UCSD-AML1 (cell line): Measurements from ENCODE around the gene GPR39.

ENCODE experiments used
- DNase-seq: peaks from one replicate; lab custom pipeline; 2025; ENCODE audit not compliant: unreplicated experiment; lab: John Stamatoyannopoulos, UW

Gene GPR39

DNA sequence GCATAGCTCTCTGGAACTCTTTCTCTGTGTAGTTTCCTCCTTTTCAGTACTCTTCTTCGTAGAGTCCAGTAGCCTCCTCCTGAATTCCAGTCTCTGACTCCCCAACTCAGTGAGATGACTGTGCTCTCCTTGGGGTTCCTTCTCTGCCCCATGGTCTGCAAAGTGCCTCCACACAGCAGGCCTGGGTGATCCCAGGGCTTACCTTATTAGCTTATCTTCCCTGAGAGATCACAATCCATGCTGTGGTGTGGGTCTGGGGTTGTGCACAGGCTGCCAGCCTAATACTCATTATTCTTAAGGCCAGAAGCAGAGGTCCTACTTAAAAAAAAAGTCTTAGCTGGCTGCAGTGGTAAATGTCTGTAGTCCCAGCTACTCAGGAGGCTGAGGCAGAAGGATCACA, 4.6 kb upstream of the GPR39 start:
- no peak for DNase-seq

DNA sequence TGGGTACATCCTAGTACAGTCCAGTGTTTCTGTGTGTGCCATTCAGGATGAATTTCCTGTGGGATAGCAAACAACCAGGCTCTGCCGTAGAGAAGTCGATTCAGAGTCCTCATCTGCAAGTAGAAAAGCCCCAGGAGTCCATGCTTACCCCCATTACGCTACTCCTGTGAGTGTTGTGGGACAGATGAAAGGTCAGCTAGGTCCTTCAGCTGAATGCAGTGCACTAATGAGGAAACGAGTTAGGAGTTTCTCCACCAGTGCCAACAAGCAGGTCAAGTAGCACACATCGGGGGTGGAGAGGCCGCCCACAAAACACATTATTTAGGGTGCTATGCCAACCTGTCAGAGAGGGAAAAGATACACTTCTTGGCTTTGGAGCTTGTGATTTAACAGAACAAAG, 2.5 kb upstream of the GPR39 start:
- DNase-seq, result no peak

DNA sequence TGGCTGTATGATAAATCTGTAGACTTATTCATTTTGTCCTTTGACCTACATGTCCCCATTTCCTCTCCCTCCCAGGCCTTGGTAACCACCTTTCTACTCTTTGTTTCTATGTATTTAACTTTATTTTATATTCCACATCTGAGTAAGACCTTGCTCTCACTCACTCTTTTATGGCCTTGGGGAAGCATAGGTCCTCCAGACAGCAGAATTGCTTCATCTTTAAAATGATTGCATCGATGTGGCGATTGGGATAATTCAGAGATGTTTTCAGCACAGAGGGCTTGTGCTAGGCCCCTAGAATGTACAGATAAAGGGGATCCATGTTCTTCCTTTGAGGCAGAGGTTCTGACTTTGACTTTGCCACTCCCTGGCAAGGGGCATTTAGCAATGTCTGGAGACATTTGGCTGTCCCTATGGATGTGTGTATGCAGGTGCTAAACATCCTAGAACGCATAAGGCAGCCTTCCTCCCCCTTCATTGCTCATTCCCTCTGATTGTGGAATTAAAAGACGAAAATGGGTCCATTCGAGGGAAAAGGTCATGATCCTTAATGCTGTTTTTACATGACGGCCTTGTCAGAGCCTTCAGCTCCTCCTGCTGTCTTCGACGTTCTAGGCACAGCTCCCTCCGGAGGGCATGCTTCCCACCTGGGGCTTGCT, 1.2 kb upstream of the GPR39 start:
- DNase-seq, result no peak

DNA sequence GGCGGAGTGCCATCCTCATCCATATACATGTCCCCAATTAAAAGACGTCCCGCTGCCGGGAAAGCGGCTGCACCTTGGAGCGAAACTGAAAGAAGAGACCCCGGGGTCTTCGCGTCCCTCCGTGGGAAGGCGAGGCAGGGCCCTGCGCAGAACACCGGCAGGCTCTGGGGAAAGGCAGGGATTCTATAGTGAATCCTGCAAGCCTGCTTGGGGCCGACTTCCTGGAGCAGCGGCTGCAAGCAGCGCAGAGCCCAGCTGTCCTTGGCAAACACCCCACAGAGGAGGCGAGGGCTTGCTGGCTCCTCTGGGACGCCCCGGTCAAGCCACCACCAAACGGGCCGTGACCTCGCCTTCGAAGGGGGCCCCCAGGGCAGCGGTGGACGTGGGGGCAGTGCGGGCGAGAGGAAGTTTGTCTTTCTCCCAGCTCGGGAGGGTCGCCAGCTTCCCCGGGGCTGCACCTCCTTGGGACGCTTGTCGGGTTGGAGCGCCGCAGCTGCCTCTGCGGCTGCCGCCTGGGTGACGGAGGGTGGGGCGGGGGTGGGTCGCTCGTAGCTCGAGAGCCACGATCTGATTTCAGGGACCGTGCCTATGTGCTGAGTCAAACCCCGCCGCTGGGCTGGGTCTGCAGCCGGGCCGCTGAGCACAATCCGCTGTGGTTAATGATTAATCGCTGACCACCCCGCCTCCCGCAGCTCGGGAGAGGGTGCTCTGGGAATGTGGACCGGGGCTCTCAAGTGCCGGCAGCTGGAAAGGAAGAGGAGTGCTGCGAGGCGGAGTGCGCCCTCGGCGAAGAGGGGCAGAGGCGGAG, 486 bp upstream of the GPR39 start:
- no peak for DNase-seq

DNA sequence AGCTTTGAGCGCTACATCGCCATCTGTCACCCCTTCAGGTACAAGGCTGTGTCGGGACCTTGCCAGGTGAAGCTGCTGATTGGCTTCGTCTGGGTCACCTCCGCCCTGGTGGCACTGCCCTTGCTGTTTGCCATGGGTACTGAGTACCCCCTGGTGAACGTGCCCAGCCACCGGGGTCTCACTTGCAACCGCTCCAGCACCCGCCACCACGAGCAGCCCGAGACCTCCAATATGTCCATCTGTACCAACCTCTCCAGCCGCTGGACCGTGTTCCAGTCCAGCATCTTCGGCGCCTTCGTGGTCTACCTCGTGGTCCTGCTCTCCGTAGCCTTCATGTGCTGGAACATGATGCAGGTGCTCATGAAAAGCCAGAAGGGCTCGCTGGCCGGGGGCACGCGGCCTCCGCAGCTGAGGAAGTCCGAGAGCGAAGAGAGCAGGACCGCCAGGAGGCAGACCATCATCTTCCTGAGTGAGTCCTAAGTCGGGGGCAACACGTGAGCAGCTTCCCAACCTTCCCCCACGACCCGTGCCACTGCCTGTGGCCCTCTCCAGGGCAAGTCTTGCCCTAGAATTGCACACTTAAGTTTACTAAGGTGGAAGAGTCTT, 928 bp downstream of the GPR39 start:
- DNase-seq, result no peak

DNA sequence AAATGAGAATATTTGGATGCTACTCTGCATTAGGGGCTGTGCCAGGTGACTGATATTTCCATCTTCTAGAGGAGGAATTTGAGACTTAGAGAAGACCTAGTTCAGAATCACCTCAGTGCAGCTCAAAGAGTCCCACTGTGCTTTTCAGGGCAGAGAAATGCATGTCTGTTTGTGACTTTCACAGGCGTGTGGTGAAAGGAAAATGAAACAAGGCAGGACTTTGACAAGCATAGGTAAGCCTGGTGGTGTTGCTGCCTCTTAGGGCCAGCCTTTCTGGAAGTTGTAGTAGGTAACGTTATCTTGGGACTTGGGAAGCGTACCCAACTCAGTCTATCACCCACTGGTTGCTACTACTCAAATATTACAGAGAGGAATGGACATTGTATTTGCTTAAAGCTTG, 2.6 kb downstream of the GPR39 start:
- no peak for DNase-seq

DNA sequence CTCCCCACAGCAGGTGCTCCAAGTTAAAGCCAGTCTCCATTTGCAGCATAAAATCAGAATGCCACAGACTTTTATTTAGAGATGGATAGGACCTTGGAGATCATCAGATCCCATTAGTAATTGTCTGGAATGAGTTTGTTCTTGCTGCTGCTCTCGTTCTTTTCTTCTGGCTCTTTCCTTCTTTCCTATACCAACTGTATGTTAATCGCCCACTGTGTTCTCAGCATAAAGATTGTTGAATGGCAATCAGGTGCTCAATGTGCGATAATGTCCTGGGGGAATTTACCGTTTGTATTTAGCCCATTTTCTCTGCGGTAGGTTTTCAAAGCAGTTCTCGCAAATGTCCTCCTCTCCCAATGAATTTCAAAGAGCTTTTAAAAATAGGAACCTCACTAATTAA, 3.3 kb downstream of the GPR39 start:
- DNase-seq, result no peak

DNA sequence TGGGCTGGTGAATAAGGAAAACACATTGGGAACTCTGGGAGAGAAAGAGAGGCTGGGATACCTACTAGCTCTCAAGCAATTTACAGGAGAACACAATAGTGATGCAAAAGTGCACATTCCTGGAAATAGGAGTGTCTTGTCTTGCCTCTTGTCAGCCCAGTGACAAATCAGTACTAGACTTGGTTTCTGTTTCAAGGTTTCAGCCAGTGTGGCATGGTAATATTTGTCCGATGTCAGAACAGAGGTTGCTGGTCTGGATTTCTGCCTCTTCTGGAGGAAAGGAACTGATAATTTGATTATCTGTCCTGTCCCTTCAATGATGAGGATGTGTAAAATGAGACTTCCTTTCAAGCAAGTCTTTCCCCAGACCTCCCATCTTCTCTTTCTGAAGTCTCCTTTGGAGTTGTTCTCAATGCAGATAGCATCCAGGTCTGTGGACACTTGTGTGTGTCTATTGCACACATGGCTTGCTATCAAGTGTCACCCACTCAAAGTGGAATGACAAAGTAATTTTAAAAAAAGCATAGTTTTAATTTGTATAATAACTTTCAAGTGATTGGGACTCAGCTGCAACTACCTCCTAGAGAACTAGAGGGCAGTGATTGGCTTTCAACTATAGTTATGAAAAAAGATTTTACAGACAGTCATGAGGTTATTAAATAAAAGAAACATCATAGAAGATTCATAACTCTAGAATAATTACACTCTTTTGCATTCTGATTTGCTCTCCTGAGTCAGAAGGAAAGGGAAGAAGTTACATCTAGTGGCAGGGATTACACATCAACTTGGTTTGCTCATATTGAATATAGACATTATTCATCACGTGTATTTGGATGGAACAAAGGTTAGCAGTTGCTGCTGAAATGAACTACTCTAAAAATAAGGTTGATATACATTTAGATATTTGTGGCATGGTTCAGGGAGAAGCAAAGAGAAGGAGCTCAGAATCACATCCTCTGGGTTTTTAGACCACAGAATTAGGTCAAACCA, 4.5 kb downstream of the GPR39 start:
- no peak for DNase-seq

DNA sequence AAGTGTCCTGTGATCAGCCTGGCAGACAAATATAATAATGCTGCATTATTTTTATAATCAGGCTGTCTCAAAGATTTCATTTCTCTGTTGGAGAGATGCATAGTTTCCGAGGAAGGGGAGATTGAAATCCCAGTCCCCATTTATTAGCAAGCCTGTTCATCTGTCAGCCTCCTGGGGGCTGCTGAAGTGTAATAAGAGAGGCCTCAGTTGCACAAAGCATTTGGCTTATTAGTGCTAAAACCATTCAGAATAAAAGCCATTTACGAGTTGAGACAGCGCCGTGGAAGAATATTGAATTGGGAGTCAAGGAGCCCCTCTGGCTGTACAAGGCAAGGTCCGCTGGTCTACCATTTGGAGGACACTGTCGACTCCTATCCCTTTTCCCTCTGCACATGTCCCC, 6.1 kb downstream of the GPR39 start:
- DNase-seq, result no peak

DNA sequence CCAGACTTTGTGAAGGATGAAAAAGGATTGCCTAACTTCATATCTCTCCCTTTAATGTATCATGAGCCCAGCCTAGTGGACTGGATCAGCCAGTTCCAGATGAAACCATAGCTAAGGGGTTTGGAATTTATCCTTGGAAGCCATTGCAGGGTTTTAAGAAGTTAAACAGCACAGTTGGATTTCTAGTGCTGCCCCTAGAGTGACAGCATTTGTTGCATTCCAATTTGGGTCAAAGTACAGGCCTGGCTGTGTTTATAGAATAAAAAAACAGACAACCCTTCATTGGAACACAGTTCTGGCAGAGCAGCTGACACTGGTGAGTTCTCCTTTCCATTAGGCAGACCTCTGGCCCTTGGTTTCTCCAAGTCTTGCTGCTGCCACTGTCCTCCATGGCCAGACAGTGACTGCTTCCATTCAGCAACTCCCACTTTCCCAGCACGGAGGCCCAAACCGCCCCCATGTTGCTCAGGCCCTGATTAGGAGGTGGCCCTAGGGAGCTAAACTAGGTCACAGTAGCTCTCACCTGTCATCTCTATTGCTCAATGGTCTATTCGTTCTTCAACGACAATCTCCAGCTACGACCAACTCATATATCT, 8.0 kb downstream of the GPR39 start:
- no peak for DNase-seq

DNA sequence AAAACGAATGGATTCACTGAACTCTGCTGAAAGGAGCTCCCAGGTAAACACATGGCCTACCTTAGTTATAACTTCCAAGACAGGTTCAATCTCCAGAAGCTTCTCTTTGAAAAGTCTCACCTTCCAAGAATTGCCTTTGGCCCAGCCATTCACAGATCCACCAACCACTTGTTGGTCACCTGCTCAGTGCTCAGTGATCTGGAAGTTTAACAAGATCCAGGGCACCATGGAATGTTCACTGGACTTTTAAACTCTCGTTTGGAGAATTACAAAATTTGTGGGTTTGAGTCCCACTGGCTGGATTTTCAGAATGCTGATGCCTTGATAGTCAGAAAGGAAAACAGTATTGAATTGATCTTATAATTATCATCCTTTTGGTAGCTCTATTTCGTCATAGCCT, 9.4 kb downstream of the GPR39 start:
- DNase-seq, result no peak

DNA sequence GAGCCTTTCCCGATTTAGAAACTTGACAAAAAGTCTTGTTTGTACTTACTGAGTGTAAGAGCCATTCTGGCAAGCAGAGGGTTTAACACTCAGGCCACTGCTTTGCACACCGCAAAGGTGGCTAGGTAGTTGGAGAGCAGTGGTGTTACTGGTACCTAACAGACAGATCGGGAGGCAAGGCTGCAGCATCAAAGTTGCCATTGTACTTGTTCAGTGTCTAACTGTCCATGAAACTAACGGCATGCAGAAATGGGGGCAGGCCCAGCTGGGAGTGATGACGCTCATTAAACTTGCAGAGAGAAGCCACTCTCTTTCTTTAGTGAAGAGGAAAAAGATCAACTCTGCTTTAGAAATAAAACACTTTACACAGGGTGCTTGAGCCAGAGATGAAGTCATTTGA, 10.1 kb downstream of the GPR39 start:
- no peak for DNase-seq

DNA sequence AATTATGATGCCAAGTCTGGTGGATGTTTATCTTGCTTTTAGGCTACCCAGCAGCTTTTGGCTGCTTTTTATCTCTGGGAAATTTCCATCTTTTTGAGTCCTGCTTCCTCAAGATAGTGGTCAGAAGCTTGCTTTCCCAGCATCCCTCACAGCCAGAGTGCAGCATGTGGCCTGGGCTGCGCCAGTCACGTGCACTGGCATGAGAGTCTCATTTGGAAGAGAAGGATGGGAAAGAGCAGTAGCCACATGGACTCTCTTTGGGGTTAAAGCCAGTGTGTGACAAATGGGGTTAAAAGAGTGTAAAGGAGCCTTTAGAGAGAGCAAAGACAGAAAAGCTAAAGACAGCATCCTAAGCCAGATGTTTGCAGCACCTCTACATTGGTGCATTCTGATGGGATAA, 12.7 kb downstream of the GPR39 start:
- no peak for DNase-seq

DNA sequence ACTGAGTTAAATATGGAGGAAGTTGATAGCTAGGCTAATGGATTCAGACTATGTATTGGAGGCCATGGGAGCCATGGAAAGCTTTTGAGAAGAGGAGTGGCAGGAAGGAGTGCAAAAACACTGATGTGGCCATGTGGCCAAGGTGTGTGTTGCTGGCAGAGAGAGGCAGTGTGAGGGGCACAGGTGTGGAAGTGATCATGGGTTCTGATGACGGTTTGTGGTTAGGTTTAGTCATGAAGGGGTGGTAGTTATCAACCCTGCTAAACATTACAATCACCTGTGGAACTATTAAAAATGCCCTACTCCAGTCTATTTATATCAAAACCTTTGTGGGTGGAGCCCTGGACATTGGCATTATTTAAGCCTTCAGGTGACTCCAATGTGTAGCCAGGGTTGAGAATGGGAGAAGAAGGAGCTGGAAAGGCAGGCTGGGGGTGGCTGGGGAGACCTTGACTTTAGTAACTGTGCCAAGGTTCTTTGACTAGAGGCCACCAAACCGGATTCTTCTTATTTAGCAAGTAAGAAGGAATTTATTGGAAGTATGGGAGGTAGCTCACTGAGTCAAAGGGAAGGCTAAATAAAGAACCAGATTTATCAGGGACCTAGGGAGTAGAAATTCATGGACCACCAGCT, 13.5 kb downstream of the GPR39 start:
- no peak for DNase-seq

DNA sequence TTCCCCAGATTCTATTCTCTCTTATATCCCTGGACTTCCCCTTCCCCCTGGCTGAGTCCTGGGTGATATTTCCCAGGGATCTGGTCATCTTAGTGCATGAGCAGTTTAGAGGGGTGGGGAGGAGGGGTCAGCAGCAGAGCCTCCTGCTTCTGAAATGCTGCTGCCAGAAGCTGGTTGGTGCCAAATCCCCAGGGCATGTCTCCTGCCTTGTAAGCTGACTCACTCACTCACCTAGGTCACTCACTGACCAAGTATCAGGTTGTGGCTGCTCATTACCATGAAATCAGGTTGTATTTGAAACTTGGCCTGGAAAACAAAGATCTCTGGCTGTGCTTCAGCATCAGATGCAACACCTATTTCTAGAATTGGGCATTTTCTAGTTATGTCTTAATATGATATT, 14.3 kb downstream of the GPR39 start:
- DNase-seq, result no peak

DNA sequence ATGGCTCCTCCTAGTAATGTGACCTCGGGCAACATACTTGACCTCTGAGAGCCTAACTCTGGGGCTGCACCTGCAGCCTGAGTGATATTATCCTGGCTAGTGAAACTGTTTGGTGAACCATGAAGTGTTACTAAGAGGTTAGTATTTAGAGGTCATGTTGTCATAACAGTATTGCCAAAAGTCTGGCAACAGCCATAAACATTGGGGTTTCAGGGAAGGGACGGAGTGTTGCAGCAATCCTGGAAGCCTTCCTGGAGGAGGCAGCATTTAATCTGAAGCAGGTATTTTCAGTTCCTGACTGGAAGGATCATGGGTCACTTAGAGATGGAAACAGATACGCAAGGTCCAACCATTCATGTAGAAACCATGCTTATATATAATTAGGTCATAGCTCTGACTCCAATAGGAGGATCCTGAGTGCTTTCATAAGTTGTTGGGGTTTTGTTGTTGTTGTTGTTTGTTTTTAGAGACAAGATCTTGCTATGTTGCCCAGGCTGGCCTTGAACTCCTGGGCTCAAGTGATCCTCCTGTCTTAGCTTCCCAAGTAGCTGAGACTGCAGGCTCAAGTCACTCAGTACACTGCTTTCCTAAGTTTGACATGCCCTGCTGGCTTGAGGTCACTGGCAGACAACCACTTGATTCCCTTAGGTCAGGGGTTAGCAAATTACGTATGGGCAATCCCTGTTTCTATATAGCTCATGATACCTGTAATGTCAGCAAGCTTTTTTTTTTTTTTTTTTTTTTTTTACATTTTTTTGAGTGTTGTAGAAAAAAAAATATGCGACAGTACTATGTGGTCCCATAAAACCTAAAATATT, 21.5 kb downstream of the GPR39 start:
- no peak for DNase-seq

DNA sequence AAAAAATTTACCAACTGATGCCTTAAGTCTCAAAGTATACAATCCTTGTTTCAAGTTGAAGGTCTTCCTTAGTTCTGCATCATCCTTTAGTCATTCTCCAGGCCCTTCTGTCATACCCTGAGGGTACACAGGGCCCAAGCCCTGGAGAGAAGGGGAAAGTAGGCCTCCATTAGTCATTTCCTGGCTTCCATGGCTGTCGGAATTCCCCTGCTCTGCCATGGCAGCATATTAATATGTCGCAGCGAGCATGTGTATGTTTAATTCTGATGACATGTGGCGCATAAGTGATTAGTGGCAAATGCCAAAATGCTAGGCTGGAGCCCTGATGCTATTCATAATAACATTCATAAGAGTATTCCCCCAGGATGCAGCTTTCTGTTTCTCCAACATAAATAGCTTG, 22.1 kb downstream of the GPR39 start:
- DNase-seq, result no peak

DNA sequence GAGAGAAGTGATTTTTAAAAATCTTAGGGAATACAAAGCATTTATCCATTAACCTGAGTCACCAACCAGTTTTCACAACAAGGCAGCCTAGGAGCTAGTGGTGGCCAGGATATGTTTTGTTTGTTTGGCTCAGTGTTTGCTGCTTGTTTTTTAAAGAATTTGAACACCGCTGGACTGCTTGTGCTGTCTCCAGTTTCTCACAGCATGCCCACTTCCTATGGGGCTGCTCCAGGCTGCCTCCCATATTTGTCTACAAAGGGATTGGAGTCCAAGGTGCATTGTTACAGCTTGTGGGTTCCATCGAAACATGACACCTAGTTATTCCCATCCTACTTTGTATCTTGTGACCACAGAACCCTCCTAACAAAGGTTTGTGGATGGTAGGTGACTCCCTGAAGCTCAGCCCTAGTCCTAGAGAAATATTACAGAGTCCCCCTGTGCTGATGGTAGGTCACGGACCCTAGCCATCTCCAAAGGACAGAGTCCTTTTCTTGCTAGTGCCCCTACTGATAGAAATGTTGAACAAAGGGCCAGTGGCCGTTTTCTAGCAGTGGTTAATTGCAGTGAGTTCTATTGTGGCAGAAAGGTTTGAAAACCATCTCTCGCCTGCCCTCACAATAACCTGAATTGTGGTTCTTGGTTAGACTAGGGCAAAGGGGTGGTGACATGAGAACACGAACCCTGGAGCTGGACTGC, 23.2 kb downstream of the GPR39 start:
- DNase-seq, result no peak

DNA sequence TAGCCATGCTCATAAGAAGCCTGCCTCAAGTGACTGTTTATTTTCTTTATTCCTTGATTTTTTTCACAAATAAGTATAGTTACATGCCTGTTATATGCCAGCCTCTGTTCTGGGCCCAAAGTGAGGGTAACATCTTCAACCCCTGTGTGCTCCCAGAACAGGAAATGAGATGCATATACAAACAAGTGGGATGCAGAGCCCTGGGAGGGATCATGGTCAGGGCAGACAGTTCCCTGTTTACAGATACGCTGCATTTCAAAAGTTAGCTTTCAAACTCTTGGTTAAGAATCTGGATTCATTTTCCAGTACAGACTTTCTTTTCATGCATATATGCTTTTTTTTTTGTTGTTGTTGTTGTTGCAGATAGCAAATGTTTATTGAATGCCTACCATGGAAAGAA, 24.4 kb downstream of the GPR39 start:
- DNase-seq, result no peak
